Fibroblast of pulmonary artery (primary cell): ENCODE measurements around the gene P2RX6.

ENCODE experiments used
- DNase-seq: peaks from one replicate; pipeline ENCODE4 v3.0.0-alpha.2; 2010; ENCODE audit warnings: low read depth
- H3K4me3 ChIP-seq: replicated peaks from 2 replicates; pipeline ENCODE4 v1.5.1; 2011; ENCODE audit warnings: low read depth, mild to moderate bottlenecking, control low read depth, low read length, moderate library complexity
- CTCF ChIP-seq: IDR thresholded peaks from 2 replicates; pipeline ENCODE4 v1.5.1; 2011; ENCODE audit warnings: mild to moderate bottlenecking, control low read depth, low read length, inconsistent platforms; ENCODE audit errors: missing control alignments

The P2RX6 gene

GRCh38 chr22:20992056-20992442 lies 22.9 kb upstream of the P2RX6 start:
- TF ChIP-seq CTCF: no peak
- no peak overlapping the region for H3K4me3 ChIP-seq
- no peak for DNase-seq

- H3K4me3 ChIP-seq: no peak overlapping the region
- DNase-seq: no peak
- TF ChIP-seq CTCF: no peak
Measured at GRCh38 chr22:20992456-20993303, 22.3 kb upstream of the P2RX6 start.

- H3K4me3 ChIP-seq: no peak overlapping the region
- no peak for DNase-seq
- TF ChIP-seq CTCF: no peak
Measured at GRCh38 chr22:20993304-20994127, 21.4 kb upstream of the P2RX6 start.

GRCh38 chr22:20994128-20994901 lies 20.6 kb upstream of the P2RX6 start:
- DNase-seq: no peak
- no peak overlapping the region for H3K4me3 ChIP-seq
- no peak for TF ChIP-seq CTCF

GRCh38 chr22:20994902-20995241 lies 20.1 kb upstream of the P2RX6 start:
- TF ChIP-seq CTCF: no peak
- no peak overlapping the region for H3K4me3 ChIP-seq
- DNase-seq: no peak

GRCh38 chr22:20995329-20996030 lies 19.5 kb upstream of the P2RX6 start:
- no peak for TF ChIP-seq CTCF
- no peak overlapping the region for H3K4me3 ChIP-seq
- no peak for DNase-seq
